ENCODE results near the gene KIAA2012.

The KIAA2012 gene

DNA sequence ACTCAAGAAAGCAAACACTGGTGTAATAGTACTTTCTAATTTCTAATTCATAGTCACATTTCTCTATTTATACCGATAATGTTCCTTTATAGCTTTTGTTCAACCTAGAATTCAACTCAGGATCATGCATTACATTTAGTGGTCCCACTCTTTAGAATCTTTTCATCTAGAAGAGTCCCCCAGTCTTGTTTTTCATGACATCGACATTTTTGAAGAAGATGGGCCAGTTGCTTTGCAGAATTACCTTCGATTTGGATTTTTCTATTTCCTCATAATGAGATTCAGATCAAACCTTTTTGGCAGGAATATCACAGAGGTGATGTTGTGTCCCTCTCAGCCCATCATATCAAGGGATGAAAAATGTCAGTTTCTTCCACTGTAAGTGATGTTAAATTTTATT, 35.3 kb downstream of the KIAA2012 start:
- in situ Hi-C loops (cut with MboI; ENCODE audit: low pct_unique_long_range_greater_than_20kb, low sequenced_read_pairs, unreplicated experiment), result no loop called here
- DNase-seq (ENCODE audit: low spot score), result no peak
- TF ChIP-seq, protein P1, sequence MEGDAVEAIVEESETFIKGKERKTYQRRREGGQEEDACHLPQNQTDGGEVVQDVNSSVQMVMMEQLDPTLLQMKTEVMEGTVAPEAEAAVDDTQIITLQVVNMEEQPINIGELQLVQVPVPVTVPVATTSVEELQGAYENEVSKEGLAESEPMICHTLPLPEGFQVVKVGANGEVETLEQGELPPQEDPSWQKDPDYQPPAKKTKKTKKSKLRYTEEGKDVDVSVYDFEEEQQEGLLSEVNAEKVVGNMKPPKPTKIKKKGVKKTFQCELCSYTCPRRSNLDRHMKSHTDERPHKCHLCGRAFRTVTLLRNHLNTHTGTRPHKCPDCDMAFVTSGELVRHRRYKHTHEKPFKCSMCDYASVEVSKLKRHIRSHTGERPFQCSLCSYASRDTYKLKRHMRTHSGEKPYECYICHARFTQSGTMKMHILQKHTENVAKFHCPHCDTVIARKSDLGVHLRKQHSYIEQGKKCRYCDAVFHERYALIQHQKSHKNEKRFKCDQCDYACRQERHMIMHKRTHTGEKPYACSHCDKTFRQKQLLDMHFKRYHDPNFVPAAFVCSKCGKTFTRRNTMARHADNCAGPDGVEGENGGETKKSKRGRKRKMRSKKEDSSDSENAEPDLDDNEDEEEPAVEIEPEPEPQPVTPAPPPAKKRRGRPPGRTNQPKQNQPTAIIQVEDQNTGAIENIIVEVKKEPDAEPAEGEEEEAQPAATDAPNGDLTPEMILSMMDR (IDR thresholded peaks at IDR 0.05; ENCODE audit: extremely low read depth, insufficient read depth, missing control alignments), result no peak

DNA sequence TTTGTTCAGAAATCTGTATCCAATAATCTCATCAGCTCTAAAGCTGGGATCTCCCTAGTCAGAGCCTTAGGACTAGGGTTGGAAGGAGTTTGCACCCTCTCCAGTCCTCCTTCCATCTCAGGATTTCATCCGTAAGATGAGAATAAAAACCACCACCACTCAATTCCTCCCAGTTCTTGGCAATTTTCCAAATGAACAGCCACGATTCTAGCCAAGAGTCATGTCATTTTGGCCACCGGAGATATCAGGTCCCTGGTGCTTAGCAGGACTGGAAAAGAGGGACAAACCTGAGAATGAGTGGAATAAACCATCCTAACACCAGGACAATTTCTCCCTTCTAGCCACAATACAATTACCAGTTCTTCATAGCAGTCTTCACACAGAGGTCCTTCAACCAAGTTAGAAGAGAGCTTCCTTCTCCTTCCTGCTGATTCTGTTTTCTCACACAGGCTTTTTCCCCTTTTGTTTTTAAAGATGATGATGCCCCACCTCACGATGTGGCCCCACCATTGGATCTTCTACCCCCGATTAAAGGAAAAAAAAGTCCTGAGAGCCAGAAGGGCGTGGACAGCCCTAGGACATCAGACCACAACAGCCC, 36.2 kb downstream of the KIAA2012 start:
- in situ Hi-C loops (cut with MboI; ENCODE audit: low pct_unique_long_range_greater_than_20kb, low sequenced_read_pairs, unreplicated experiment), result no loop called here
- no peak for DNase-seq (ENCODE audit: low spot score)

DNA sequence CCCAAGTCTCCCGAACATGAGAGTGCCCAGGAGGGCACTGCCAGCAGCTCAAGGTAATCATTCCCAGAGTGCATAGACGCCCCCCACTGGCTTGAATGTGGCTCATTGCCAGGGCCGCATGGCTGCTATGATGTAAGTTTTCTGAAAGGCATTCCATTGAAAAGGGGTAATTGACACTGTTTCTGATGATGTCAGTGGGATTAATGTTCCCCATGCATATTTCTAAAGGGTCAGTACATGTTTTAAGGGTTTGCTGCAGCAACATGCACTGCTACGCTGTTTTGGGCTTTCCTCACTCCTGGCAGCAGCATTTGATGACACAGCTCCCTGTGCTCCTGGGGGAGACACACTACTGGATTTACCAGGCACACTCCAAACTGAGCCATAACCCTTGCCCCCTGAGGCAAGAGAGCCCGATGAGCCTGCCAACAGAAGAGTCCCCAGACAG, 36.7 kb downstream of the KIAA2012 start:
- in situ Hi-C loops (cut with MboI; ENCODE audit: low pct_unique_long_range_greater_than_20kb, low sequenced_read_pairs, unreplicated experiment), result no loop called here
- TF ChIP-seq, protein P1 (IDR thresholded peaks at IDR 0.05; ENCODE audit: extremely low read depth, insufficient read depth, missing control alignments), result no peak
- DNase-seq (ENCODE audit: low spot score), result no peak

More for the DNA sequence above, 36.2 kb downstream of the KIAA2012 start:
- TF ChIP-seq, protein P1 (IDR thresholded peaks at IDR 0.05; ENCODE audit: extremely low read depth, insufficient read depth, missing control alignments), result no peak

DNA sequence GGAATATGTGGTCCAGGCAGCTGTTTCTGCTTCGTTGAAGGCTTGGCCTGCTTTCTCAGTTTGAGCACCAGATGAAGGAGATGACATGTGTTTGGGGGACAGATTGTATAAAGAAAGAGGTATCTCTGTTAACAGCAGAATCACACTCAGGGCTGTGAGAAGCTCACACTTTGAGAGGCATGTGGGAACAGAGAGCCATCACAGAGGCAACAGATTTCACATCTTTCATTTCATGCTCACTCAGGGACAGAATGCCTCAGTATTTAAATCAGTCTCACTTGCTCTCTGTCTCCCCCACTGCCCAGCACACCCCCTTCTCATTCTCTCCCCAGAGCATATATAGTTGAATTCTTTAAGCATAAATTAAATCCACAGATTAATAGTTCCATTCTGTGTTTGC, 37.4 kb downstream of the KIAA2012 start:
- in situ Hi-C loops (cut with MboI; ENCODE audit: low pct_unique_long_range_greater_than_20kb, low sequenced_read_pairs, unreplicated experiment), result no loop called here
- TF ChIP-seq, protein P1 (IDR thresholded peaks at IDR 0.05; ENCODE audit: extremely low read depth, insufficient read depth, missing control alignments), result no peak
- DNase-seq (ENCODE audit: low spot score), result no peak

DNA sequence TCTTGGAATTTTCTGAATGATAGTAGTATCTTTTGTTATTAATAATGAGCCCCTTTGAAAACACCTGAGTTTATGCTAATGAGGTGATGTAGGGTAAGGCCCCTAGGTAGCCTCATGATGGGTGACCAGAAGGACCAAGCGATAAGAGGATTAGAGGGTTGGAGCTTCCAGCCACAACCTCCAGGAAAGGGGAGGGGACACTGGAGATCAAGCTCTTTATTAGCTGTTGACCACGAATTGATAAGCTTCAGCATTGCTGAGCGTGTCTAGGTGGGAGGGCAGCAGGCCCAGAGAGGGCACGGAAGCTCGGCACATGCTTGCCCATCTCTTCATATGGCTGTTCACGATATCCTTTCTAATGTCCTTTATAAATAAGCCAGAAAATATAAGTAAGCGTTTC, 39.0 kb downstream of the KIAA2012 start:
- DNase-seq (ENCODE audit: low spot score), result no peak
- in situ Hi-C loops (cut with MboI; ENCODE audit: low pct_unique_long_range_greater_than_20kb, low sequenced_read_pairs, unreplicated experiment), result no loop called here
- TF ChIP-seq, protein P1 (IDR thresholded peaks at IDR 0.05; ENCODE audit: extremely low read depth, insufficient read depth, missing control alignments), result no peak

DNA sequence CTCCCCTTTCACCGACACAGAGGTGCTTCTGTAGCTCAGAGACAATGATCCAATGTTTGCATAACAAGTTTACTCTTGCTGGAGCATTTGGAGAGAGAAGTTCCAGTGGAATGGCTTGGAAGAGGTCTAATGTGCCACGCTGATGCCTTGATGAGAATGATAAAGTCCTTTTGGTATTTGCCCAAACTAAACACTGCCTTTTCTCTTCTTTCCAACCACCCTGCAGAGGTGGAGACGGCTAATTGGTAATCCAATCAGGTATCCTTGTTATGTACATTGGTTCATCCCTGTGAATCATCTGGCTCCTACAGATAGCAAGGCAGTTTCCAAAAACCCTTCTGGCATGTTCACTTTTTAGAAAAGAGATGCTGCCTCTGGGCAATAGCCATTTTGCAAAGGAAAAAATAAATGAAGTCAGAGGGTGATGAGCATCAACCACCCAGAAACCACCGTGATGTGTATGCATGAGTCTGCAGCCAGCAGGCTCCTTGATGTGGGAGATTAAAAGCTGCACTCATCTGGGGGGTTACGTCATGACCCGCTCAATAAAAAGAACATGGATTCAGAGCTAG, 40.6 kb downstream of the KIAA2012 start:
- TF ChIP-seq, protein P1 (IDR thresholded peaks at IDR 0.05; ENCODE audit: extremely low read depth, insufficient read depth, missing control alignments), result no peak
- DNase-seq (ENCODE audit: low spot score), result no peak
- in situ Hi-C loops (cut with MboI; ENCODE audit: low pct_unique_long_range_greater_than_20kb, low sequenced_read_pairs, unreplicated experiment), result no loop called here
